Natural killer cell (primary cell): ENCODE results near the gene PLEKHN1. TPM values are rescaled to one million over a fixed set of nuclear protein-coding genes. Genes with fewer than 3 reads are reported as not detected.
"Not testable (repeated sequence)": the region's sequence is repeated elsewhere in the genome, so short reads cannot be mapped to it uniquely, and the experiment has no call there.

Experiments
- ATAC-seq, 3 donors: fragments of 150-1000 bp in 2 of 3; fragments of 200-7000 bp in 1 of 3; cut with Tn5 transposase; 1 replicate in 1 of 3; 2 replicates in 2 of 3; pipeline ENCODE4 v1.10.0; 2021; ENCODE audit warnings: mild to moderate bottlenecking in 2 of 3, moderate library complexity in 2 of 3
- DNase-seq, 2 donors: peaks; one replicate each; pipeline versions ENCODE4 v3.0.0 to v3.0.0-alpha.2; 2013 to 2021; ENCODE audit warnings: mixed read lengths in 1 of 2
- H3K27ac ChIP-seq: one replicate; pipeline ENCODE4 v1.5.1; 2013; ENCODE audit warnings: mild to moderate bottlenecking, low read length
- H3K27me3 ChIP-seq: one replicate; pipeline ENCODE4 v1.6.1; 2013; ENCODE audit warnings: low read length; ENCODE audit not compliant: control insufficient read depth, insufficient read depth
- H3K36me3 ChIP-seq: one replicate; pipeline ENCODE4 v1.6.1; 2013; ENCODE audit warnings: low read length; ENCODE audit not compliant: control insufficient read depth, insufficient read depth
- H3K4me1 ChIP-seq: one replicate; pipeline ENCODE4 v1.6.1; 2013; ENCODE audit warnings: low read length; ENCODE audit not compliant: control insufficient read depth, insufficient read depth
- H3K4me3 ChIP-seq: one replicate; pipeline ENCODE4 v1.5.1; 2013; ENCODE audit warnings: low read length
- H3K9me3 ChIP-seq: one replicate; pipeline ENCODE4 v1.6.1; 2013; ENCODE audit warnings: low read length; ENCODE audit not compliant: control insufficient read depth, insufficient read depth
- H3K27ac Mint-ChIP-seq, 2 donors: one replicate each; pipeline ENCODE4 v1.8.0; 2022; ENCODE audit warnings: mild to moderate bottlenecking in 2 of 2, mixed read lengths in 2 of 2, moderate library complexity in 1 of 2
- H3K27me3 Mint-ChIP-seq, 2 donors: one replicate each; pipeline ENCODE4 v1.8.0; 2022; ENCODE audit warnings: low read depth in 2 of 2, mixed read lengths in 2 of 2
- H3K36me3 Mint-ChIP-seq: one replicate; pipeline ENCODE4 v1.8.0; 2022; ENCODE audit warnings: mixed read lengths
- H3K4me1 Mint-ChIP-seq, 2 donors: one replicate each; pipeline ENCODE4 v1.8.0; 2022; ENCODE audit warnings: mixed read lengths in 2 of 2
- H3K4me3 Mint-ChIP-seq: one replicate; pipeline ENCODE4 v1.8.0; 2022; ENCODE audit warnings: mild to moderate bottlenecking, moderate library complexity, mixed read lengths
- H3K9me3 Mint-ChIP-seq, 2 donors: one replicate each; pipeline ENCODE4 v1.8.0; 2022; ENCODE audit warnings: mixed read lengths in 2 of 2
- CTCF ChIP-seq: fragments of 200-600 bp; IDR thresholded peaks from one replicate; pipeline ENCODE4 v1.8.0; 2022; ENCODE audit warnings: antibody characterized with exemption
- WGBS: methylation state at CpG from one replicate; pipeline ENCODE4 v1.1.7; 2013; ENCODE audit warnings: missing lambda C conversion rate; ENCODE audit not compliant: insufficient coverage; 5-methylcytosine and 5-hydroxymethylcytosine counted together
- intact Hi-C: fragments of 100-400 bp; cut with micrococcal nuclease; formaldehyde crosslinking; loops from one replicate; pipeline ENCODE4 v1.14.2; 2022
- total RNA-seq, 4 donors: library from RNA; stranded (reverse); fragments of 120-200 nt in 1 of 4; gene quantifications; one replicate each; pipeline versions ENCODE4 v1.2.3 to v1.2.4, GENCODE V29; 2013 to 2022

PLEKHN1 gene
- total RNA-seq, 3 donors from 2014 or later (not counting 1 experiment from before 2014, with no cell fraction given) = 1.3 to 1.9 (median 1.3) TPM

GRCh38 chr1:1013105-1013921, 47.0 kb downstream of the PLEKHN1 start, which contains the start of gene ISG15:
Gene ISG15, plus strand, starts transcription at chr1:1013497. Its CDS starts 77 bp downstream, at chr1:1013574.
- WGBS = 4% methylated on average over 30 of the region's 30 CpGs
- no peak for TF ChIP-seq CTCF

GRCh38 chr1:1013922-1014648, 47.8 kb downstream of the PLEKHN1 start:
- WGBS = 77% methylated on average over 41 of the region's 41 CpGs
- H3K36me3 Mint-ChIP-seq = no peaks in the 10 kb centered on the region
- no peak for TF ChIP-seq CTCF
- peak overlapping the region; percentile 98 to 99 for H3K27ac Mint-ChIP-seq
- Histone ChIP-seq H3K27ac (peak overlapping the region; percentile 93), H3K9me3 (no peaks in the 10 kb centered on the region), H3K4me1 (peaks cover 49% of the 10 kb centered on the region), H3K36me3 (no peaks in the 10 kb centered on the region), H3K27me3 (no peaks in the 10 kb centered on the region), H3K4me3 (peak overlapping the region; percentile 98)
- ATAC-seq = peak in 1 of 3 donors; percentile 16
- intact Hi-C loops = no loop called here
- peak in 1 of 2 donors; percentile 62 for DNase-seq
- peak overlapping the region; percentile 96 for H3K4me3 Mint-ChIP-seq
- no peaks in the 10 kb centered on the region for H3K27me3 Mint-ChIP-seq
- peaks cover 21 to 22% of the 10 kb centered on the region in 2 donors for H3K4me1 Mint-ChIP-seq
- H3K9me3 Mint-ChIP-seq = no peaks in the 10 kb centered on the region

More at GRCh38 chr1:1013105-1013921, 47.0 kb downstream of the PLEKHN1 start, which contains the start of gene ISG15:
- peak within 1 kb of the TSS; percentile 98 for H3K4me3 ChIP-seq
- Mint-ChIP-seq H3K27ac (peak within 1 kb of the TSS; percentile 98 to 99), H3K4me3 (peak within 1 kb of the TSS; percentile 96), H3K4me1 (peaks cover 24 to 25% of the 10 kb centered on the region in 2 donors), H3K27me3 (no peaks in the 10 kb centered on the region), H3K36me3 (no peaks in the 10 kb centered on the region), H3K9me3 (no peaks in the 10 kb centered on the region)
- peak; percentile 80 to 95 for DNase-seq
- no peaks in the 10 kb centered on the region for H3K36me3 ChIP-seq
- no peaks in the 10 kb centered on the region for H3K9me3 ChIP-seq
- H3K27ac ChIP-seq = peak within 1 kb of the TSS; percentile 93
- H3K27me3 ChIP-seq = no peaks in the 10 kb centered on the region
- ATAC-seq = peak; percentile 90 to 94 (median 92)
- peaks cover 47% of the 10 kb centered on the region for H3K4me1 ChIP-seq
- intact Hi-C loops = no loop called here

- intact Hi-C loops = no loop called here
Measured at GRCh38 chr1:1014799-1015681, 48.8 kb downstream of the PLEKHN1 start.

GRCh38 chr1:1017397-1018320, 51.4 kb downstream of the PLEKHN1 start:
- Histone ChIP-seq H3K4me1 (peaks cover 43% of the 10 kb centered on the region), H3K27me3 (peaks cover 11% of the 10 kb centered on the region)
- ATAC-seq, H3K4me3 ChIP-seq, H3K9me3 ChIP-seq, intact Hi-C loops, H3K36me3 Mint-ChIP-seq, DNase-seq, H3K27me3 Mint-ChIP-seq, H3K36me3 ChIP-seq, H3K27ac ChIP-seq, H3K9me3 Mint-ChIP-seq: not testable (repeated sequence)
- peaks cover 18 to 25% of the 10 kb centered on the region in 2 donors for H3K4me1 Mint-ChIP-seq
- H3K27ac Mint-ChIP-seq = peak overlapping the region in 1 of 2 donors; percentile 68
- WGBS = 80% methylated on average over 13 of the region's 17 CpGs
- peak overlapping the region; percentile 43 for H3K4me3 Mint-ChIP-seq

More at GRCh38 chr1:1014799-1015681, 48.8 kb downstream of the PLEKHN1 start:
- ATAC-seq (no peak), DNase-seq (peak in 1 of 2 donors; percentile 39)
- Histone ChIP-seq H3K36me3 (no peaks in the 10 kb centered on the region), H3K27me3 (no peaks in the 10 kb centered on the region), H3K9me3 (no peaks in the 10 kb centered on the region), H3K4me3 (no peak overlapping the region), H3K4me1 (peaks cover 41% of the 10 kb centered on the region), H3K27ac (no peak overlapping the region)
- Mint-ChIP-seq H3K4me3 (peak overlapping the region; percentile 96), H3K4me1 (peaks cover 18 to 19% of the 10 kb centered on the region in 2 donors), H3K27me3 (no peaks in the 10 kb centered on the region), H3K9me3 (no peaks in the 10 kb centered on the region), H3K36me3 (no peaks in the 10 kb centered on the region), H3K27ac (peak overlapping the region; percentile 98 to 99)
- WGBS = 84% methylated on average over 20 of the region's 20 CpGs
- TF ChIP-seq CTCF = no peak
